ENCODE measurements around the gene DHCR7. TPM values are rescaled to one million over a fixed set of nuclear protein-coding genes. Genes with fewer than 3 reads are reported as not detected.

The DHCR7 gene
- total and polyA plus RNA-seq, 12 donors, result 31.8 to 904 (median 85.3) TPM

GRCh38 chr11:71495286-71496230 lies 47.4 kb upstream of the DHCR7 start:
- no peak overlapping the region for H3K27ac ChIP-seq
- H3K4me3 ChIP-seq, result no peak overlapping the region
- TF ChIP-seq CTCF (IDR thresholded peaks at IDR 0.05) (no peak), POLR2A (IDR thresholded peaks at IDR 0.05) (no peak)
- H3K4me1 ChIP-seq (replicated peaks in 1 of 2), result no peaks in the 10 kb centered on the region
- peak in 3 of 7 donors; percentile 6 to 40 (median 13) for DNase-seq
- WGBS, 4 donors, result 94 to 97% (median 95%) methylated on average over 20 of the region's 20 CpGs
- no peaks in the 10 kb centered on the region for H3K9me3 ChIP-seq (replicated peaks in 1 of 3)
- no peaks in the 10 kb centered on the region for H3K27me3 ChIP-seq
- peaks cover 0 to 59% of the 10 kb centered on the region in 2 donors for H3K36me3 ChIP-seq (replicated peaks in 1 of 2)
- intact Hi-C loops (cut with DNase I), result no loop called here

GRCh38 chr11:71491940-71492339 lies 43.7 kb upstream of the DHCR7 start:
- no peak overlapping the region for H3K4me3 ChIP-seq
- no peak for TF ChIP-seq POLR2A (IDR thresholded peaks at IDR 0.05)
- TF ChIP-seq CTCF (IDR thresholded peaks at IDR 0.05), result no peak
- H3K27ac ChIP-seq, result no peak overlapping the region
- 90 to 96% (median 94%) methylated on average over 7 to 9 of the region's 9 CpGs for WGBS, 4 donors
- peak in 1 of 7 donors; percentile 2 for DNase-seq
- no peaks in the 10 kb centered on the region for H3K9me3 ChIP-seq (replicated peaks in 1 of 3)
- H3K36me3 ChIP-seq (replicated peaks in 1 of 2), result peaks cover 0 to 26% of the 10 kb centered on the region in 2 donors
- no peaks in the 10 kb centered on the region for H3K4me1 ChIP-seq (replicated peaks in 1 of 2)
- H3K27me3 ChIP-seq, result no peaks in the 10 kb centered on the region
- intact Hi-C loops (cut with DNase I), result no loop called here

- Histone ChIP-seq H3K36me3 (replicated peaks in 1 of 2) (peaks cover 0 to 24% of the 10 kb centered on the region in 2 donors), H3K9me3 (replicated peaks in 1 of 3) (no peaks in the 10 kb centered on the region), H3K4me1 (replicated peaks in 1 of 2) (no peaks in the 10 kb centered on the region), H3K27ac (no peak overlapping the region), H3K27me3 (no peaks in the 10 kb centered on the region), H3K4me3 (no peak overlapping the region)
- TF ChIP-seq POLR2A (IDR thresholded peaks at IDR 0.05), result no peak
- no peak for TF ChIP-seq CTCF (IDR thresholded peaks at IDR 0.05)
- intact Hi-C loops (cut with DNase I), result no loop called here
- WGBS, 4 donors, result 96 to 100% (median 98%) methylated on average over 6 to 19 of the region's 19 CpGs
- DNase-seq, result peak in 3 of 7 donors; percentile 10 to 34 (median 15)
Measured at GRCh38 chr11:71491531-71491930, 43.3 kb upstream of the DHCR7 start.

GRCh38 chr11:71490731-71491390 lies 42.7 kb upstream of the DHCR7 start:
- Histone ChIP-seq H3K4me3 (no peak overlapping the region), H3K9me3 (replicated peaks in 1 of 3) (no peaks in the 10 kb centered on the region), H3K27me3 (no peaks in the 10 kb centered on the region), H3K27ac (no peak overlapping the region), H3K4me1 (replicated peaks in 1 of 2) (no peaks in the 10 kb centered on the region), H3K36me3 (replicated peaks in 1 of 2) (peaks cover 0 to 25% of the 10 kb centered on the region in 2 donors)
- TF ChIP-seq CTCF (IDR thresholded peaks at IDR 0.05) (no peak), POLR2A (IDR thresholded peaks at IDR 0.05) (no peak)
- peak in 2 of 7 donors; percentile 9 to 14 for DNase-seq
- intact Hi-C loops (cut with DNase I), result no loop called here
- 95 to 97% (median 97%) methylated on average over 19 to 28 of the region's 28 CpGs for WGBS, 4 donors
